IPS DF 19.7 (cell line): ENCODE results near the gene AGBL4.
"Not testable (repeated sequence)": the region's sequence is repeated elsewhere in the genome, so short reads cannot be mapped to it uniquely, and the experiment has no call there.

ENCODE experiments used
- DNase-seq: peaks from one replicate; pipeline ENCODE4 v3.0.0-alpha.2; 2013; ENCODE audit warnings: low read depth, low spot score

The AGBL4 gene

DNA sequence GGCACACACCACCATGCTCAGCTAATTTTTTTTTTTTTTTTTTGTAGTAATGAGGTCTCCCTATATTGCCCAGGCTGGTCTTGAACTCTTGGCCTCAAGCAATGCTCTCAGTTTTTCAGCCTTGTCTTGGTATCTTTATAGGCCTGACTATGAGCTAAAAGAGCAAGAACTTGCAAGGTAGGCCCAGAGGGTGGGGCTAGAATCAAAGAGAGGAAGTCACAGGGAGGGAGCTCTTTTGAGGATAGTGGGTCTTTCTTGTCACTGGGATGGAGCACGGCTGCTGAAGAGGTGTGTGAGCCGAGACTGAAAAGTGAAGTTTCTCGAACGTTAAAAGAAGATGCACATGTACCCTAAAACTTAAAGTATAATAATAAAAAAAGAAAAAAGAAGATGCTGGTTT is 987.1 kb downstream of the AGBL4 start:
- DNase-seq = no peak

DNA sequence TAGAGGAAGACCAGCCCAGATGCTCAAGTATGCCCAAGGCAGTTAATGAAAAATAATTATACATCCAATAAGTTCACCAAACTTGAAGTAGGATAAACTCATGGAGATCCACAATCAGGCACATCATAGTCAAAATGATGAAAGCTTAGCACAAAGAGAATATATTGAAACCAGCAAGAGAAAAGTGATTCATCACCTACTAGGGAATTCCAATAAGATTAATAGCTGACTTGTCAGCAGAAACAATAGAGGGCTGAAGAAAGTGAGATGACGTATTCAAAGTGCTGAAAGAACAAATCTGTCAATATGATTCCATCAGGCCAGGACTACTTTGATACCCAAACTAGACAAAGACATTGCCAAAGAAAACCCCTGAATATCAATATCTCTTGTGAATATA is 995.4 kb downstream of the AGBL4 start:
- no peak for DNase-seq

DNA sequence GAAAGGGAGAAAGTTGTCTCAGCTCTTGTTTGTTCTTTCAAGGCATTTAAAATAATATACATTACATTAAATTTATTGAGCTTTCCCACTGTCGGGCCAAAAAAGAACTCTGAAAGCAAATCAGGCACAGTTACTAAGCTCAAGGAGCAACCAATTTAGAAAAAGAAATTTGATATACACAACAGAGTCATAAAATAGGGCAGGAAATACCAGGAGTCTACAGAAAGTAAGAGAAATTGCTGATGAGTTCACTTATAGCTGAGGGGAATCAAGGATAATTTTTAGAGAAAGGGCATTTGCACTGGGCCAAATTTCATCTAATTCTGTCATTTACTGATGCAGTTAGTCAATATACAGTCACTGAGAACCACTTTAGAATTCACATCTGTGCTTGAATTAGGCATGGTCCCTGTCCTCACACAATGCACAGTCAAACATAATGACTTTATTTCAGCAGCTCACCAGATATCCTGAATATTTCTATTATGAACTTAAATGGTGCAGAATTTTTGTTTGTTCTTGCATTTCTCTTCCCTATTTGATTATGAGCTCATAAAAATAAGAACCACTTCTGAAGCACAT is 997.4 kb downstream of the AGBL4 start:
- no peak for DNase-seq

DNA sequence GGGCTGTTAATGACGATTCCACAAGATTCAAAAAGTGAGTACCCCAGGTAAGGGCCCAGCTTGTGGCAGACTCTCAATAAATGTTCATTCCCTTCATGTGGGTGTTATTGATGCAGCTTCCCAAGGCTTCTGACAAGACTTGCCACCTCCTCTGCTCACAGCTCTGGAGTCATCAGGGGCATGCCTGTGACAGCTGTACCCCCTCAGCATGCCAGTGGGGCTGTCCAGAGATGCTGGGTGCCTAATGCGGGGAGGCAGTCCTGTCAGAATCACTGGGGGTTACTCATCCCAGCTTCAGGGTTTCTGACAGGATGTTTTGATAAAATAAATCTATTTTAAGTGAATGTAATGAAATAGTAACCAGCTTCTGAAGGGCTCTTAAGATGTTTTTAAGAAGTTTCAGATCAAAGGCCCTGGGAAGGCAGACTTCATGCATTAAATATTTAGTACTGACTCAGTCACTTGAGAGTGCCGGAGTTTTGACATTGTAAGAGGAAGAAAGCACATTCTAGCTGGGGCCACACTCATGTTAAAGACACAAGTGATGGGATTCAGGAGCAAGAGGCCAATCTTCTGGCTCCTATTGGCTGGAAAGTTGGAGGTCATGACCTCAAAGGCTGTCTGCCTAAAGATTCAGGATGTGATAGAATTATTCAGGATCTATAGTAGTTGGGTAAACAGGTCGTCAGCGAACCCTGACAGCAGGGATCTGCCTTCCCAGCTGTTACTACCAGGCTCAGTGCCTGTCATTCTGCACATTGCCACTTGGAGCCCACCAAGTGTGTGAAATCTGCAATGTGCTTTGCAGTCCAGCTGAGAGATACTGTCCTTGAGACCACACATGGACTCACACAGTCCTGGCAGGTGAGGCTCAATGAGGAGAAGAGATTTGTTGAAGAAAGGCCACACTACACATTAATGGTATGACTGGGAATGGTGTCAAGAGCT is 1007.5 kb downstream of the AGBL4 start:
- no peak for DNase-seq

DNA sequence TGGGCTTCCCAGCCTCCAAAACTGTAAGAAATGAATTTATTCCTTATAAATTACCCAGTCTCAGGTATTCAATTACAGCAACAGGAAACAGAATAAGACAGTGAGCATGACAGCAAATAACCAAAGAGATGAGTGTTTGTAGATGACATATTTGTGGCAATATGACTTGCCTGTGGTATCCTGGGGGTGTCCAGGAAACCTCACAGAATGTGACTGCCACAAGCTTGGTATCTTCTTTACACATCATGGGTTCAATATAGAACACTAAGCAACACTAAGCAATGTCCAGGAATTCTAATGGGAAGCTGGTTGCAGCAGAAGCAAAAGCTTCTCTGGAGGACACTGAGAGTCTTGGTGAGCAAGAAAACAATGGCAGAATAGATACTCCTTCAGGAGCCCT is 1010.7 kb downstream of the AGBL4 start:
- no peak for DNase-seq

DNA sequence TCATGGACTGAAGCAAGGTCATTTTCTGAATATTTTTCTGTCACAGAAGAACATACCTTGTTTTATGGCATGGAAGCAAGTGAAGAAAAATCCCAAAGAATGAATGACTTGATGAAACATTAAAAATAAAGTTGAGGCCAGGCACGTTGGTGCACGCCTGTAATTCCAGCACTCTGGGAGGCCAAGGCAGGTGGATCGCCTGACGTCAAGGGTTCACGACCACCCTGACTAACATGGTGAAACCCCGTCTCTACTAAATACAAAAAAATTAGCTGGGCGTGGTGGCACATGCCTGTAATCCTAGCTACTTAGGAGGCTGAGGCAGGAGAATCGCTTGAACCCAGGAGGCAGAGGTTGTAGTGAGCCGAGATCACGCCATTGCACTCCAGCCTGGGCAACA is 1020.8 kb downstream of the AGBL4 start:
- not testable (repeated sequence) for DNase-seq

DNA sequence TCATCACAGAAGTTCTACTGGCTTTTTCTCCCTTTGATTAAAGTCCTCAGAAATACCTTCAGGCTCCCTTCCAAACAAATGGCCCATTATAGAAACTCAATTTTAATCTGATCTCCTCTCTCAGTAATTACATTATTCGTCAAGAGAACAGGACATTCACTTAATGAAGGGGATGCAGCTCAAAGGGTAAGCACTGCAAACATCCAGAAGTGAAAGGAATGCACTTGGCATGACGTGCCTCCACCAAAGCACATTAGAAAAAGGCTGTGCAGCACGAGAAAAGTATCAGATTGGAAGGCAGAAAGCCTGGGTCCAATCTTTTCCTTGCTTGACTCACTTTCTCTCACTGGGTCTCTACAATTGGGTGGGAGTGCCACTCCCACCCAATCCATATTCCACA is 1024.4 kb downstream of the AGBL4 start:
- DNase-seq = no peak

DNA sequence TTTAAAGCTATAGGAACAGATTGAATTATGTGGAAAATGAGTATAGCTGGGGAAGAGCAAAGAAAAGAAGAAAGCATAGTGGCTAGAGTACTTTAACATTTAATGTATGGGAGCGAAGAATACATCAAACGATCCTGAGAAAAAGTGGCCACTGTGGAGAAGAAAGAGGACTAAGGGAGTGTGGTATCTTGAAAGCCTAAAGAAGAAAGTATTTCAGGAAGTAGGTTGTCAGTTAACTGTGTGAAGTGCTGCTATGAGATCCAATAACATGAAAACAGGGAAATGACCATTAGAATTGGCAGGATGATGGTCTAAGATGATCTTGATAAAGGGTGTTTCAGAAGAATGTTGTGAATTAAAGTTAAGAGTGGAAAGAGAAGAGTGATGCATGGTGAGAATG is 1027.4 kb downstream of the AGBL4 start:
- no peak for DNase-seq

DNA sequence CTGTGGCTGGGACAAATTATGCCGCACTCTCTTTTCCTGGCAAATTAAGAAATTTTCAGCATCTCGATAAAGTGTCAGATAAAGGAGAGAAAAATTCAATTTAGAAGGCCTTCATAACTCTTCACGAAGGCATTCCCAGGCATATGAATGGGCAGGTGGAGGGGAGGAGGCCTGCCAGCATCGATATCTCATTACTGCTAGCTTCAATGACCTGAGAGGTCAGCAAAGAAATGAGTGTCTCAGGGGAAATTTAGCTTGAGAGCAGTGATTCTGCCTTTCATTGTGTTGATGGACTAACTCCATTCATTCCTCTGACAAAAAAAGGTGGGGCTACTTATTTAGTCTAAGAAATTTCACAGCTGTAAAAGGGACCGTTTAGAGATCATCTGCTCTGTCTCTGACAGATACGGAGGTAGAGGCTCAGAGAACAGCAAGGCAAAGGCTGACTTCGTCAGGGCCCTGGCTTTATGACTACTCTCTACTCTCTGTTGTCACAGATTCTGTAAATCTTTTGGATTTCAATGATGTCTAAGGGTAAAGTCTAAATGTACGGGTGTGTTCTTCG is 1035.0 kb downstream of the AGBL4 start:
- no peak for DNase-seq

DNA sequence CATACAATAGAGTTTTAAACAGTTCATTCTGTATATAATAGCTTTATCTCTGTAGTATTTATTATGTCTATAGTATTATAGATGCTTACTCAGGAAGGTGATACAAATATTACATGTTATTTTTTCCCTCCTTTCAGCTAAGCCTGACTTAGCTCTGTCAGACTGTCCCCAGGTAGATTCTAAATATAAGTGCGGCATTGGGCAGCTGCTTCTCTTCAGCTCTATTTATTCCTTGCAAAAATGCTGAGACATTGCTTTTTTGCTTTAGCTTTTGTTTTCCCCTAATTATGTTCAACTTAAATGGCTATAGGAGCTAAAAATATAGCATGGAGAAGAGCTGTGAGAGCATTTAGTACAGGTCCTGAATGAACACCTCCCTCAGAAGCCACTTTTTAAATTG is 1043.8 kb downstream of the AGBL4 start:
- DNase-seq = no peak

DNA sequence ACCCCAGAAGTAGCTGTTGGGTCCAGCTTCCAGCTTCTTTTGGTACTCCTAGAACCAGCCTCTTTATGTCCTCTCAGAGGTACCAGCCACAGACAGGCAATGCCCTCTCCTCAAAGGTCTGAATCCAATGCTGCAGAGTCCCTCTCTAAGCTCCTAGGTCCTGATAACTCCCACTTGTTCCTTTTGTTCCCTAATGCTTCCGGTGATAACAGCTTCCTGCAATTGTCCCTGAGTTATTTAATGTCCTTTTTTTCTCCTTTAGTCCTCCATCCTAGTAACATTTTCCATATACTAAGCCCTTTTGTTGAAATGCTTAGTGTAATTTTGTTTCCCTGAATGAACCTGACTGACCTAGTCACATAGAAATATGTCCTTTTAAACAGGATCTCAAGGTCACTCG is 1045.3 kb downstream of the AGBL4 start:
- DNase-seq = no peak

DNA sequence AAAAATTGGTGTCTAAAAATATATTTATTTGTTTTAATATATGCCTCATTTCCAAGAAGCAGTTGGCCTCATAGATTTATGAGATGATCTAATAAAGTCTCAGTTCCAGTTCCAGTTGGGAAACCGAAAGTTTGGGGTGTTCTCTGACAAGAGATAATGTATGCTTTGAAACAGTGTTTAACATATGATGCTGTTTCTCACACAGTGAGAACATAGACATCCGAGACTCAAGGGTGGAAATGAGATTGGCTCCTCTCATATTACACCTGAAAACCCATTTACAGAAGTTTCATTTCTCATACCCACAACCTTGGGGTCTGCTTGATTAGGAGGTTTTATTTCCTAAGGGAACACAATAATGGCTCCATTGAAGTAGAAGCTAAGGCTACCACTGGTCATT is 1046.5 kb downstream of the AGBL4 start:
- no peak for DNase-seq

DNA sequence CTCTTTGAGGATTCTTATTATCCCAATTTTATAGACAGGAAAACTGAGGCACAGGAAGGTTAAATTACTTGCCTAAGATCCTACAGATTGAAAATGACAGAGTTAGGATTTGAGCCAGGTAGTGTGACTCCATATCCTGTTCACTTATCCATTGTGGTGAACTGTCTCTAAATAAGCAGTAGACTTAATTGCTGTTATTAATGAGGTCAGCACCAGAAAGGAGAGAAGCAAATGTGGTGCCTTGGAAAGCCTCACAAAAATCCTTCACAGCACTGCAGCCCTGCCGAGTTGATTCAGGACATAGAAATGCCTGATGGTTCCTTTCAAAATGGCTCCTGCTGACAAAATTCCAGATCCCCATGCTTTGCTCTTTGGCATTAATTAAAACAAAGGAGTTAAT is 1053.8 kb downstream of the AGBL4 start:
- DNase-seq = no peak

DNA sequence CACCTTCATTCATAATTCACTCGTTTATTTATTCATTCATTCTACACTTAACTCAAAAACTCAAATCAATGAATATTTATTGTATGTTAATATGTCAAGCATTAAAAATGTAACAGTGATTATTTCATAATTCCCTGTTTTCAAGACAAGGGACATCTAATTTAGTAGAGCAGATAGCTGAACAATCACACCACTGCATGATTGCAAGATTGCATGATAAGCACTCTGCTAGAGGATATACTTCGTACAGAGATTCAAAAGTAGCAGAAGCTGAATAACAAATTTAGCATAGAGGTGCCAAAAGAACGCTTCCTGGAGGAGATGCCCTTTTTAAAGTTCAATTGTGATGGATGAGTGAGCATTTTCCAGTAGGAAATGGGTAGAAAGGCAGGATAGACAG is 1056.4 kb downstream of the AGBL4 start:
- DNase-seq = no peak

DNA sequence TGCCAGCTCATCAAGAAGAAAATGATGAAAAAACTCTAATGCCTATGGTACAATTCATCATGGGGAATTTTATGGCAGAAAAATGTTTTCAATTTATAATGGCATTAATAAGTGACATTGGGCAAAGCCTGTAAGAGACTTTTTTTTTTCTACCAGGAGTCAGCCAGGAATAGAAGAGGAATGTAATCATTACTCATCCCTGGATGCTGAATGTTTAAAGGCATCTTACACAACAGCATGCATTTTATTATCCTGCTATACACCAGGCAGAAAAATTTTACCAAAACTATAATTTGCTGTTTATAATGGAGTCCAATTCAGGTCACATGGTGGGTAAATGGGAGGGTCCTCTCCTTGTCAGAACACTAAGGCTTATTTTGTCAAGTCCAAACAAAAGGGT is 1057.2 kb downstream of the AGBL4 start:
- no peak for DNase-seq

DNA sequence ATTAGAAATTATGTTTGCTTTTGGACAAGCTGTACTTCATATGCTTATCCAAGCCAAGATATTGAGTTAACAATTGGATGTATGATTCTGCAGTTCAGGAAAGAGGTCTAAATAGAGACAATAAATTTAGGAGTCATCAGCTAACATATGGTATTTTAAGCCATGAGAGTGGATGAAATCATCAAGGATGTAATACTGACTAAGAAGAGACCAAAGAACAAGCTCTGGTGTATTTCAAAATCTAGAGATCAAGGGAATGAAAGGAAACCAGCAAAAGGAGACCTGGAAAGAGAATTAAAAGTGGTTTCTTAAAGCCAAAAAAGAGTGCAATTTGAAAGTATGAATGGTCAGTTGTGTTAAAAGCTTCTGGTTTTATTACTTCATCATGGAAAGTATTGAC is 1063.4 kb downstream of the AGBL4 start:
- DNase-seq = no peak

DNA sequence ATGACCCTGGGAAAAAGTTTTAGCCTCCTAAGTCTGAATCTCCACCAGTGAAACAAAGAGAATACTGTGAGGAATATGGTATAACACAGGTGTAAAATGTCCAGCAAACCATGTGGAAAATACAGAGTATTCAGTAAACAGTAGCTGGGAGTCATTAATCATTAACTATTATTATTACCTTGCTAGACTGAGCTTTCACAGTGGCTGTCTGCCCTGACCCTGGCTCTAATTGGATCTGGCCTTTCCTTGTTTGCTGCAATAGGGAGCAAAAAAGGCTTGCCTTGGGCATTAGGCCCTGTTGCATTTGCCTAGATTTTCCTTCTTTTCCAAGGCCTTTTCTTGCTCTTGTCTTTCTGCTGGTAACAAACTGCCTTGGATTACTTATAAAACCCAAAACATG is 1068.0 kb downstream of the AGBL4 start:
- DNase-seq = no peak

DNA sequence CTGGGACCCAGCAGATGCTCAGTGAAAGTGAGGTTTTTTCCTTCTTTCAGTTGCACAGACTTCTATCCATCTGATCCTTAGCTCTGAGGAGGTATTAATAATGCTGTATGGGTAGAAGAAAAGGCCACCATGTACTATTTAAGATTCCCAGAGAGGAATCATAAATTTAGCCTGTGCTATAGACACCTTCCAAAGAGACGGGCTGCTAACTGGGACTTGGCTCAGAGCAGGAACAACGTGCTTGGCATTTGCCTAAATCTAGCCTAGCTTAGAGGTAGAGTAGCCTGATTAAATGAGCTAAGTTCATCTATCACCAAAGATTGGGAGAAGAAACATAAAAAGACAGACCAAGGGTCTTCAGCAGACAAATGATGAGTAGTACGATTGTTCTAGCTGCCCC is 1070.1 kb downstream of the AGBL4 start:
- DNase-seq = no peak

DNA sequence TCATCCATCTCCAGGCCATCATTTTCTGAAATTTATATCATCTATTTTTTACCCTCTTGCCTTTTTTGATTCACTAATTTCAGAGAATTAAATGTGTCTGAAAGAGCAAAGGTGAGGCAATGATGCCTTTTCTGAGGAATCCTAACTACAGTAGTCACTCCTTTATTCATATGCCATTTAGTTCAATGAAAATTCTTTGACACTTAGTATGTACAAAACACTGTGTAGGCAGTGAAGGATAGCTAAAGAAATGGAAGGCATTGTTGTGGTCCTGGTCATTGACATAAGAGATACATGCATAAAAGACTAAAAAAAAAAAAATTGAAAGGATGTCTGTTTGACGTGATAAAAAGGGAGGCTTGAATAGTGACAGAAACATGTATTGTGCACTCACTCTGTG is 1075.2 kb downstream of the AGBL4 start:
- no peak for DNase-seq

DNA sequence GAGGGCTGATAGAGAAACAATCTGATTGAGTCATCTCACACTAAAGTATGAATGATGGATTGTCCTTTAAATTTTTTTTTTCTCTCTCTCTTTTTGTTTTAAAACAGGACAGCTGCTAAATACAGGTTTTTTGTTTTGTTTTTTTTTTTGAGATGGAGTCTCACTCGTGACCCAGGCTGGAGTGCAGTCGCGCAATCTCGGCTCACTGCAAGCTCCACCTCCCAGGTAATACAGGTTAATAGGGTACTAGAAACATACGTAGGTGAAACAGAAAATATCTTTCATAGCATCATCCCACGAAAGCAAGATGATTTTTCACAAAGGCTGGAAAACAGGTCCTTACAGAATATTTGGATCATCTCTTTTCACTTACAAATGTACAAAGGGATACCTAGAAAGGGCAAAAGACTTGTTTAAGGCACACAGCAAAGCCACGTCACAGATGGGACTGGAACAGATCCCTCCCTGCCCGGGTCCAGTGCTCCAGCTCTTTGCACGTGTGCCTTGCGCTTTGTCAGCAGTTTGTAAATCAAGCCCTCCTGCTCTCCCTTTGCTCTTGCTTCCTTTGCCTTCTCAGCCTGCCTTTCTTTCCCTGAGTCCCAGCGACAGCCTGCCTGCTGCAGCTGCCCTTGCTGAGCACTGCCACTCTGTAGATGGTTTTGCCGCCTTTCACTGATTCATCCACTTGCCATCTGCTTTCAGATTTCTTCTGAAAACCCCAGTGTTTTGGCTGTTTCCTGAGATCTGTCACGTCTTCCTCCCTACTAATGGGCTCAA is 1075.8 kb downstream of the AGBL4 start:
- DNase-seq = peak; percentile 7

DNA sequence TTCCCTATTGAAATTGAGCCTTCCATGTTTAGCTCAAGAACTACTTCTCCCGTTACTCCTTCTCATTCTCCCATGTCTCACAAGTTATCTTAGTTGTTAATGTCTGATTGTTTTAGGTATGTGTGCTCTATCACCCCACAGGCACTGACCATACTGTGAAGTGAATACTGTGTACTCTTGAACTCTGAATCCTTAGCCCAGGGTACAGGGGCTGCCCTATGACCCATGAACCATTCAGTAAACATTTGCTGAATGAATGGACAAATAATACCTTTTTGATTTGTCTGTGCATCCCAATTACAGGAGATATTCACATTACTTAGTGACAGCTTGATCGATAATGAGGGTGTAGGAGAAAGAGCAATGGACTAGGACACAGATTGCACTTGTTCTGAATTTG is 1077.7 kb downstream of the AGBL4 start:
- no peak for DNase-seq

DNA sequence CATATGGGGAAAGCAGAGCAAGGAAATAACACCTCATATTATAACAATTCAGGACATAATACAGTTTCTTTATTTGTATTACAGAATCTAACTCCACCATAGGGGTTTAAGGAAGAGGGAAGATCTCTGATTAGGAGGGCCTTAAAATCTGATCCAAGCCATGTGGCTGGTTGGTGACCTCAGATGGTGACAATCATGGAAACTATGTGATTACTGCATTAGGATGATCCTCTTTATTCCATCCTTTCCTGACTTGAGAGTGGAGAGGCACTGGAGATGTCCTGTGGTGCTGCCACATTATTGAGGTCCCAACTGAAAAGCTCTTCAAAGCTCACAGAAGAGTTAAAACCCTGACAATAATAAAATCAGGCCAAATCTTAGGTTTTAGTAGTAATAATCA is 1078.9 kb downstream of the AGBL4 start:
- no peak for DNase-seq
